HEK293 (cell line): Measurements from ENCODE around the gene LMAN2L.
"Not testable (repeated sequence)": the region's sequence is repeated elsewhere in the genome, so short reads cannot be mapped to it uniquely, and the experiment has no call there.

Experiments used
- CTCF ChIA-PET: fragments of 350-600 bp; formaldehyde crosslinking; extraction: SDS; loops from one replicate; lab custom pipeline; 2021; ENCODE audit warnings: antibody characterized with exemption; lab: Yijun Ruan, JAX
- POLR2A ChIA-PET: fragments of 300-600 bp; formaldehyde crosslinking; extraction: SDS; loops from one replicate; lab custom pipeline; 2020; ENCODE audit warnings: antibody characterized with exemption, inconsistent platforms; lab: Yijun Ruan, JAX
- H3K27ac ChIP-seq: fragments of 200-500 bp; sonication (Bioruptor generic); 2 replicates; pipeline ENCODE4 v1.5.1; 2014; ENCODE audit warnings: low read depth, low read length, control low read depth, inconsistent platforms; ENCODE audit errors: extremely low read depth
- H3K36me3 ChIP-seq, 2 experiments: fragments of 200-500 bp in 1 of 2; sonication (Bioruptor generic) in 1 of 2; 1 replicate in 1 of 2; 2 replicates in 1 of 2; pipeline ENCODE4 v1.5.1; 2014 to 2017; ENCODE audit warnings: inconsistent platforms in 2 of 2, low read length in 2 of 2; ENCODE audit not compliant: control insufficient read depth in 2 of 2, insufficient read depth in 1 of 2
- H3K4me1 ChIP-seq: fragments of 200-500 bp; sonication (Bioruptor generic); 2 replicates; pipeline ENCODE4 v1.5.1; 2014; ENCODE audit warnings: mild to moderate bottlenecking, low read length, inconsistent platforms; ENCODE audit not compliant: control insufficient read depth, insufficient read depth
- H3K4me3 ChIP-seq: 2 replicates; pipeline ENCODE4 v1.5.1; 2011; ENCODE audit warnings: low read depth, mild to moderate bottlenecking, control low read depth, low read length, moderate library complexity
- H3K9me3 ChIP-seq: fragments of 200-500 bp; sonication (Bioruptor generic); 2 replicates; pipeline ENCODE4 v1.5.1; 2014; ENCODE audit warnings: low read depth, low read length, inconsistent platforms; ENCODE audit not compliant: control insufficient read depth, insufficient read depth
- ATF2 ChIP-seq: fragments of 450-650 bp; formaldehyde crosslinking; IDR thresholded peaks from 2 replicates; pipeline ENCODE4 v1.5.1; 2016; ENCODE audit warnings: missing biosample characterization, missing genetic modification characterization, low read depth
- PRDM1 ChIP-seq: fragments of 450-650 bp; formaldehyde crosslinking; IDR thresholded peaks from 2 replicates; pipeline ENCODE4; 2016; ENCODE audit warnings: missing biosample characterization, missing genetic modification characterization
- PRDM10 ChIP-seq: fragments of 450-650 bp; formaldehyde crosslinking; IDR thresholded peaks from 2 replicates; pipeline ENCODE4 v1.5.1; 2016; ENCODE audit warnings: missing biosample characterization, missing genetic modification characterization
- YY2 ChIP-seq: fragments of 450-650 bp; formaldehyde crosslinking; IDR thresholded peaks from 2 replicates; pipeline ENCODE4 v1.5.1; 2016; ENCODE audit warnings: missing biosample characterization, missing genetic modification characterization
- ZFP3 ChIP-seq: fragments of 450-650 bp; formaldehyde crosslinking; IDR thresholded peaks from 2 replicates; pipeline ENCODE4 v1.5.1; 2016; ENCODE audit warnings: low read depth, missing biosample characterization, missing genetic modification characterization
- ZNF654 ChIP-seq: fragments of 450-650 bp; formaldehyde crosslinking; IDR thresholded peaks from 2 replicates; pipeline ENCODE4 v1.5.1; 2016; ENCODE audit warnings: low read depth, missing biosample characterization, missing genetic modification characterization
- ZNF792 ChIP-seq: fragments of 450-650 bp; formaldehyde crosslinking; IDR thresholded peaks from 2 replicates; pipeline ENCODE4 v1.5.1; 2016; ENCODE audit warnings: missing biosample characterization, missing genetic modification characterization
- TF ChIP-seq, protein P1 (sequence below): fragments of 450-650 bp; formaldehyde crosslinking; IDR thresholded peaks from 2 replicates; pipeline ENCODE4 v1.5.1; 2016; ENCODE audit warnings: missing biosample characterization, missing genetic modification characterization
- TF ChIP-seq, protein P2 (sequence below): fragments of 450-650 bp; formaldehyde crosslinking; IDR thresholded peaks from 2 replicates; pipeline ENCODE4 v1.5.1; 2017; ENCODE audit warnings: missing biosample characterization, missing genetic modification characterization

LMAN2L gene

GRCh38 chr2:96668771-96669170 lies 71.1 kb downstream of the LMAN2L start (continued):
- TF ChIP-seq, protein P1, sequence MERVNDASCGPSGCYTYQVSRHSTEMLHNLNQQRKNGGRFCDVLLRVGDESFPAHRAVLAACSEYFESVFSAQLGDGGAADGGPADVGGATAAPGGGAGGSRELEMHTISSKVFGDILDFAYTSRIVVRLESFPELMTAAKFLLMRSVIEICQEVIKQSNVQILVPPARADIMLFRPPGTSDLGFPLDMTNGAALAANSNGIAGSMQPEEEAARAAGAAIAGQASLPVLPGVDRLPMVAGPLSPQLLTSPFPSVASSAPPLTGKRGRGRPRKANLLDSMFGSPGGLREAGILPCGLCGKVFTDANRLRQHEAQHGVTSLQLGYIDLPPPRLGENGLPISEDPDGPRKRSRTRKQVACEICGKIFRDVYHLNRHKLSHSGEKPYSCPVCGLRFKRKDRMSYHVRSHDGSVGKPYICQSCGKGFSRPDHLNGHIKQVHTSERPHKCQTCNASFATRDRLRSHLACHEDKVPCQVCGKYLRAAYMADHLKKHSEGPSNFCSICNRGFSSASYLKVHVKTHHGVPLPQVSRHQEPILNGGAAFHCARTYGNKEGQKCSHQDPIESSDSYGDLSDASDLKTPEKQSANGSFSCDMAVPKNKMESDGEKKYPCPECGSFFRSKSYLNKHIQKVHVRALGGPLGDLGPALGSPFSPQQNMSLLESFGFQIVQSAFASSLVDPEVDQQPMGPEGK (tag by site-specific recombination): no peak

DNA sequence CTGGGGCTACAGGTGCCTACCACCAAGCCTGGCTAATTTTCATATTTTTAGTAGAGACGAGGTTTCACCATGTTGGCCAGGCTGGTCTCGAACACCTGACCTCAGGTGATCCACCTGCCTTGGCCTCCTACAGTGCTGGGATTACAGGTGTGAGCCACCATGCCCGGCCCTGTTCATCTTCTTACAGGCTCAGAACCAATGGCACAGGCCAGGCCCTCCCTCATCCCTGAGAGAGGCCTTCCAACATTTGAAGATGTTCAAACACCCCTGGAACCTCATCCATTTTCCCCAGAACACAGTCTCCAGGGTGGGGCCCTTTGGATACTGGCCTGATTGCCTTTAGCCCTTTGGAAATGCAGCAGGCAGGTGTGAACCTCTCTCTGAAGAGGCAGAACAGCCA lies 74.1 kb downstream of the LMAN2L start:
- not testable (repeated sequence) for H3K27ac ChIP-seq, H3K4me3 ChIP-seq, H3K4me1 ChIP-seq, H3K9me3 ChIP-seq, H3K36me3 ChIP-seq
- POLR2A ChIA-PET: interaction anchor here (1.0 to 1.4 kb wide), 2 partner anchors 28 to 76 kb away, joined by 4 to 7 read pairs; partner anchors contain the start of gene KANSL3
- CTCF ChIA-PET: interaction anchor here (0.7 kb wide), 1 partner anchor 51 kb away, joined by 3 read pairs; no protein-coding TSS in a partner anchor

GRCh38 chr2:96665083-96665569 lies 74.7 kb downstream of the LMAN2L start:
- POLR2A ChIA-PET: interaction anchor here (0.7 to 1.4 kb wide), 3 partner anchors 27 to 76 kb away, joined by 3 to 7 read pairs (median 4); partner anchors contain the start of gene KANSL3

More at GRCh38 chr2:96665083-96665569, 74.7 kb downstream of the LMAN2L start:
- Histone ChIP-seq H3K27ac (no peak overlapping the region), H3K9me3 (no peaks in the 10 kb centered on the region), H3K36me3 (no peaks in the 10 kb centered on the region), H3K4me1 (no peaks in the 10 kb centered on the region), H3K4me3 (no peak overlapping the region)
- CTCF ChIA-PET: interaction anchor here (0.6 to 0.7 kb wide), 2 partner anchors 51 to 135 kb away, joined by 3 read pairs; no protein-coding TSS in a partner anchor
- TF ChIP-seq ATF2 (tag by site-specific recombination): no peak
- peak; percentile 84 for TF ChIP-seq PRDM10 (tag by site-specific recombination)
- no peak for TF ChIP-seq ZNF654 (tag by site-specific recombination)
- no peak for TF ChIP-seq YY2
- TF ChIP-seq, protein P2, sequence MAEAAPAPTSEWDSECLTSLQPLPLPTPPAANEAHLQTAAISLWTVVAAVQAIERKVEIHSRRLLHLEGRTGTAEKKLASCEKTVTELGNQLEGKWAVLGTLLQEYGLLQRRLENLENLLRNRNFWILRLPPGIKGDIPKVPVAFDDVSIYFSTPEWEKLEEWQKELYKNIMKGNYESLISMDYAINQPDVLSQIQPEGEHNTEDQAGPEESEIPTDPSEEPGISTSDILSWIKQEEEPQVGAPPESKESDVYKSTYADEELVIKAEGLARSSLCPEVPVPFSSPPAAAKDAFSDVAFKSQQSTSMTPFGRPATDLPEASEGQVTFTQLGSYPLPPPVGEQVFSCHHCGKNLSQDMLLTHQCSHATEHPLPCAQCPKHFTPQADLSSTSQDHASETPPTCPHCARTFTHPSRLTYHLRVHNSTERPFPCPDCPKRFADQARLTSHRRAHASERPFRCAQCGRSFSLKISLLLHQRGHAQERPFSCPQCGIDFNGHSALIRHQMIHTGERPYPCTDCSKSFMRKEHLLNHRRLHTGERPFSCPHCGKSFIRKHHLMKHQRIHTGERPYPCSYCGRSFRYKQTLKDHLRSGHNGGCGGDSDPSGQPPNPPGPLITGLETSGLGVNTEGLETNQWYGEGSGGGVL (tag by site-specific recombination): 0 out of 2 replicates have a peak, but pooled peaks have one; percentile 12
- no peak for TF ChIP-seq ZNF792 (tag by site-specific recombination)
- peak; percentile 73 for TF ChIP-seq PRDM1 (tag by site-specific recombination)
- no peak for TF ChIP-seq ZFP3 (tag by site-specific recombination)
